Natural killer cell treated with Interleukin-12 subunit alpha and Interleukin-12 subunit beta and Interleukin-15 and Interleukin-18, amount 100 ng/mL, for 72 hours (primary cell): Measurements from ENCODE around the gene ZCWPW1. TPM values are rescaled to one million over a fixed set of nuclear protein-coding genes. Genes with fewer than 3 reads are reported as not detected.
"Not testable (repeated sequence)": the region's sequence is repeated elsewhere in the genome, so short reads cannot be mapped to it uniquely, and the experiment has no call there.

Experiments
- ATAC-seq, 2 donors: fragments of 150-1000 bp; cut with Tn5 transposase in 1 of 2; sonication (Bioruptor Pico), chemical (Tn5 transposase) in 1 of 2; 2 replicates each; pipeline ENCODE4 v1.10.0; 2021
- DNase-seq: peaks from one replicate; pipeline ENCODE4 v3.0.0; 2022; ENCODE audit warnings: low spot score
- H3K27ac Mint-ChIP-seq, 2 donors: 1 replicate in 1 of 2; 2 replicates in 1 of 2; pipeline ENCODE4 v1.8.0; 2022; ENCODE audit warnings: mixed read lengths in 2 of 2, mild to moderate bottlenecking in 1 of 2, moderate library complexity in 1 of 2
- H3K27me3 Mint-ChIP-seq, 2 donors: 1 replicate in 1 of 2; 2 replicates in 1 of 2; pipeline ENCODE4 v1.8.0; 2022; ENCODE audit warnings: mixed read lengths in 2 of 2
- H3K36me3 Mint-ChIP-seq: one replicate; pipeline ENCODE4 v1.8.0; 2022; ENCODE audit warnings: mixed read lengths
- H3K4me1 Mint-ChIP-seq, 2 donors: 1 replicate in 1 of 2; 2 replicates in 1 of 2; pipeline ENCODE4 v1.8.0; 2022; ENCODE audit warnings: low read depth in 2 of 2, mixed read lengths in 2 of 2, mild to moderate bottlenecking in 1 of 2
- H3K4me3 Mint-ChIP-seq: one replicate; pipeline ENCODE4 v1.8.0; 2022; ENCODE audit warnings: mixed read lengths
- H3K9me3 Mint-ChIP-seq: 2 replicates; pipeline ENCODE4 v1.8.0; 2022; ENCODE audit warnings: mixed read lengths
- total RNA-seq, 2 donors: library from RNA; stranded (reverse); gene quantifications; one replicate each; pipeline ENCODE4 v1.2.3, GENCODE V29; 2022

The ZCWPW1 gene
- total RNA-seq, 2 donors from 2014 or later: 1.3 to 2.5 TPM

DNA sequence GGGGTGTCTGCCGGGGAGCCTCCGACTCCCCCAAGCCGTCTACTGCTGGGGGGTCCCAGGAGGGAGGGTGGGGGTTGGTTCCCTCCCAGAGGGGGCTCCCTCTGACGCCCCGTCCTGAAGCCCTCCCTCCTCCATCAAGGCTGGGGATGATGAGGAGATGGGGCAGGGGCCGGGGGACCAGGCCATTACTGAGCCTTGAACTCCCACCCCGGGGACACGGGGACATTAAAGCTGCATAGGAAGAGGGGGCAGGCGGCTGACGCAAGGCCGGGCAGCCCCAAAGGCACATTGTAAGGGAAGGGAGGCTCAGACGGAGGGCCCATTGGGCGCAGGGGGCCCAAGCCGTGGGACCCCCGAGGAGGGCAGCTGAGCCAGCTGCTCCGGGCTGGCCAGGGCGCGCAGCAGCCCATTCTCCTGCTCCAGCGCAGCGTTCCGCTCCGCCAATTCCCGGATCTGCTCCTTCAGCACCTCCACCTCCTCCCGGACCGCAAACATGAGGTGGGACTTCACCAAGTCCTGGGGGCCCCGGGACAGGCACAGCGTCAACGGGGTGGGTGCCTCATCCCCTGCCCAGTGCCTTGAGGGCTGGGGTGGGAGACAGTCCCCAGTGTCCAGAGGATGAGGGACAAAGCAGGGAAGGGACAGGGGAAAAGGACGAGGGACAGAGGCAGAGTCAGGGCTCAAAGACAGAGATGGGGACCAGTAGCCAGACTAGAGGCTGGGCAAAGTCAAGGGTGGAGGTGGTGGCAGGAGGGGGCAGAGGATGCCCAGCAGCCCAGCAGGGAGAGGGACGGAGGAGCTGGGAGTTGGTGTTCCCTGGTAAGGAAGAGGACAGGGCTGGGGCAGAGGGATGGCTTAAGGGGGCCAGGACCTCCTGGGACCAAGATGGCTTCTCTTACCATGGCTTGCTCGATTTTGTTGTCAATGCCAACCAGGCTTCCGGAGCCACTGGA is 38.4 kb upstream of the ZCWPW1 start:
- no peak for DNase-seq
- H3K9me3 Mint-ChIP-seq: no peaks in the 10 kb centered on the region
- H3K27me3 Mint-ChIP-seq: no peaks in the 10 kb centered on the region
- H3K27ac Mint-ChIP-seq: no peak overlapping the region
- H3K36me3 Mint-ChIP-seq: no peaks in the 10 kb centered on the region
- peaks cover 0 to 11% of the 10 kb centered on the region in 2 donors for H3K4me1 Mint-ChIP-seq
- ATAC-seq: no peak
- H3K4me3 Mint-ChIP-seq: no peak overlapping the region

DNA sequence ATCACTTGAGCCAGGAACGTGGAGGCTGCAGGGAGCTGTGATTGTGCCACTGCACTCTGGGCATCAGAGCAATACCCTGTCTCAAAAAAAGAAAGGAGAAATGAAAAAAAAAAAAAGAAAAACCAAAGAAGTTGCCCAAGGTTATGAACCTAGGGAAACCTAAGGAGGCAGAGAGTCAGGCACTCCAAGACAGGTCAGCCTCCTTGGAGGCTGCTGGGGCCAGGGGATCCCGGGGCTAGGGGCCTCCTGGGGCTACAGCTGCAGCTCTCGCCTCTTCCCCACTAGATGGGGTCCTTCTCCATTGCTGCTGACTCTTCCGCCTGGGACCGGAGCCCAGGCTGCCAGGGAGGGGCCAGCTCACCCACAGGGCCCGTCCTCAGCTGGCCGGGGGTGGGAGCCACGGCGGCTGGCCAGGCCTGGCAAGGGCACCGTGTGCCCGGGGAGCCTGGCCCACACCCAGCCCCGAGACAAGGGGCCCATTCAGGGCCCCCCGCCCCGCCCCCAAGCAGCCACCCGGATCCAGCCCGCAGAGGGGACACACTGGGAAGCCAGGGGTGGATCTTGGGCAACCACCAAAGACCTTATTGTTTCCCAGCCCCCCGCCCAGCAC is 37.3 kb upstream of the ZCWPW1 start:
- H3K27me3 Mint-ChIP-seq: no peaks in the 10 kb centered on the region
- no peak for DNase-seq
- peaks cover 0 to 9% of the 10 kb centered on the region in 2 donors for H3K4me1 Mint-ChIP-seq
- H3K9me3 Mint-ChIP-seq: no peaks in the 10 kb centered on the region
- no peak overlapping the region for H3K4me3 Mint-ChIP-seq
- no peak overlapping the region for H3K27ac Mint-ChIP-seq
- no peak for ATAC-seq
- H3K36me3 Mint-ChIP-seq: no peaks in the 10 kb centered on the region

DNA sequence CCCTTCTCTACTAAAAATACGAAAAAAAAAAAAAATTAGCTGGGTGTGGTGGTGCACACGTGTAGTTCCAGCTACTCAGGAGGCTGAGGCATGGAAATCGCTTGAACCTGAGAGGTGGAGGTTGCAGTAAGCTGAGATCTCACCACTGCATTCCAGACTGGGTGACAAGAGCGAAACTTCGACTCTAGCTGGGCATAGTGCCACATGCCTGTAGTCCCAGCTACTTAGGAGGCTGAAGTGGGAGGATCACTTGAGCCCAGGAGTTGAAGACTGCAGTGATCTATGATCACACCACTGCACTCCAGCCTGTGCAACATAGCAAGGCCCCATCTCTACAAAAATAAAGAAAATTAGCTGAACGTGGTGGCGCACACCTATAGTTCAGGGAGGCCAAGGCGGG is 36.8 kb upstream of the ZCWPW1 start:
- Mint-ChIP-seq H3K27me3 (no peaks in the 10 kb centered on the region), H3K9me3 (no peaks in the 10 kb centered on the region), H3K27ac (no peak overlapping the region), H3K36me3 (no peaks in the 10 kb centered on the region), H3K4me1 (peaks cover 0 to 9% of the 10 kb centered on the region in 2 donors), H3K4me3 (no peak overlapping the region)
- no peak for DNase-seq
- ATAC-seq: no peak

DNA sequence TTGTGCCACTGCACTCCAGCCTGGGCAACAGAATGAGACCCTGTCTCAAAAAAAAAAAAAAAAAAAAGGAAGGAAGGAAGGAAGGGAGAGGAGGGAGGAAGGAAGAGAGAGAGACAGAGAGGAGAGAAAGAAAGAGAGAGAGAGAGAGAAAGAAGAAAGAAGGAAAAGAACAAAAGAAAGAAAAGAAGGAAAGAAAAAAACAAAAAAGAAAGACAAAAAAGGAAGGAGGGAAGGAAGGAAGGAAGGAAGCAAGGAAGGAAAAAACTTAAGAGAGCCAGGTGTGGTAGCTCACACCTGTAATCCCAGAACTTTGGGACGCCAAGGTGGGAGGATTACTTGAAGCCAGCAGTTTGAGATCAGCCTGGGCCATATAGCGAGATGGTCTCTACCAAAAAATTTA is 36.3 kb upstream of the ZCWPW1 start:
- H3K27me3 Mint-ChIP-seq: no peaks in the 10 kb centered on the region
- no peak overlapping the region for H3K27ac Mint-ChIP-seq
- no peak overlapping the region for H3K4me3 Mint-ChIP-seq

DNA sequence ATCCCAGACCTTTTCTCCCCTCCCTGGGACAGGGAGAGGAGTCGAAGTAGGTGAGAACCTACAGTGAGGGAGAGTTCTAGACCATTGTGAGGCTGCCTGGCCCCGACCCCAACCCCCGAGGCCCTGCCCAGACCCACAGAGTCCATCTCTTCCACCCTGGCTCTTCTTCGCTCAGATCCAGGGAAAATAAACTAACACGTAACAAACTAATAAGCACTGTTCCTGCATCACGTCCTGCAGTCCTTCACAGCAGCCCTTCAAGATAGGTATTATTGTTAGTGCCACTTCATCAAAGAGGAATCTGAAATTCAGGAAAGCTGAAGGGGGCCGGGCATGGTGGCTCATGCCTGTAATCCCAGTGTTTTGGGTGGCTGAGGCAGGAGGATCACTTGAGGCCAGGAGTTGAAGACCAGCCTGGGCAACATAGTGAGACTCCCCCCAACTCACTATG is 35.7 kb upstream of the ZCWPW1 start, which contains the start of gene SPACDR:
Gene SPACDR (minus strand): TSS at position 51 of the 451 bp plus-strand sequence. CDS start 235 bp downstream, outside the sequence.
- DNase-seq (no peak), ATAC-seq (no peak)
- H3K4me1 Mint-ChIP-seq: peaks cover 0 to 4% of the 10 kb centered on the region in 2 donors
- no peak within 1 kb of the TSS for H3K4me3 Mint-ChIP-seq
- H3K27ac Mint-ChIP-seq: no peak within 1 kb of the TSS
- H3K9me3 Mint-ChIP-seq: no peaks in the 10 kb centered on the region
- H3K36me3 Mint-ChIP-seq: no peaks in the 10 kb centered on the region
- H3K27me3 Mint-ChIP-seq: no peaks in the 10 kb centered on the region

More for the DNA sequence above, 36.3 kb upstream of the ZCWPW1 start:
- H3K4me1 Mint-ChIP-seq: peaks cover 0 to 6% of the 10 kb centered on the region in 2 donors
- no peak for DNase-seq
- no peaks in the 10 kb centered on the region for H3K36me3 Mint-ChIP-seq
- ATAC-seq: no peak
- no peaks in the 10 kb centered on the region for H3K9me3 Mint-ChIP-seq

DNA sequence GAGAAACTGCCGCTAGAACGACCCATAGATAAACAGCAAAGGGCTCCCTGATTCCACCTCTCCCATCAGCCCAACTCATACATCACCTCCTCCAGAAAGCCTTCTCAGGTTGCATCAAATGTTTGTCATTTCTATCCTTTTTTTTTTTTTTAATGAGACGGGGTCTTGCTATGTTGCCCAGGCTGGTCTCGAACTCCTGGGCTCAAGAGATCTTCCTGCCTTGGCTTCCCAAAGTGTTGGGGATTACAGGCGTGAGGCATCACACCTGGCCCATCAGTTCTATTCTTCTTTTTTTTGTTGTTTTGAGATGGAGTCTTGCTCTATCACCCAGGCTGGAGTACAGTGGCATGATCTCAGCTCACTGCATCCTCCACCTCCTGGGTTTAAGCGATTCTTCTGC is 28.5 kb upstream of the ZCWPW1 start:
- ATAC-seq: no peak

DNA sequence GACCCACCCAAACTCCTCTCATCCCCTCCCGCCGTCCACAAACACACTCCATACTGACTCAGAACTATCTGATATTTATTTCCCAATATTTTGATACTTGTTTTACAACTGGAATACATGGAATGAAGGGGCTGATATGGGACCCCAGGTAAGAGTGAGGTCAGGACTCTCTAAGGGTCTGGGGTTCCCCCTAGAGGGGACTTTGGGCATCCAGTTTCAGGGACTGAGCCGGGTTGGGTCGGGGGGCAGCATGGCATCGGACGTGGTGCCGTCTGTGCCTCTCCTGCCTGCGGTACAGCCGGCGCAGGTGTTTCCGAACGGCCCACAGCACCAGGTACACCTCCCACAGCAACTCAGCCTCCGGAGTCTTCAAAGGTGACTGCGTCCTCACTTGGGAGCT is 28.1 kb upstream of the ZCWPW1 start:
- H3K27ac Mint-ChIP-seq: no peak overlapping the region
- no peaks in the 10 kb centered on the region for H3K9me3 Mint-ChIP-seq
- no peaks in the 10 kb centered on the region for H3K27me3 Mint-ChIP-seq
- H3K36me3 Mint-ChIP-seq: no peaks in the 10 kb centered on the region
- H3K4me1 Mint-ChIP-seq: peaks cover 0 to 4% of the 10 kb centered on the region in 2 donors
- DNase-seq (no peak), ATAC-seq (no peak)
- no peak overlapping the region for H3K4me3 Mint-ChIP-seq

More for the DNA sequence above, 28.5 kb upstream of the ZCWPW1 start:
- Mint-ChIP-seq H3K27me3 (no peaks in the 10 kb centered on the region), H3K4me1 (peaks cover 0 to 4% of the 10 kb centered on the region in 2 donors), H3K4me3 (no peak overlapping the region), H3K27ac (no peak overlapping the region), H3K9me3 (no peaks in the 10 kb centered on the region), H3K36me3 (no peaks in the 10 kb centered on the region)
- no peak for DNase-seq

DNA sequence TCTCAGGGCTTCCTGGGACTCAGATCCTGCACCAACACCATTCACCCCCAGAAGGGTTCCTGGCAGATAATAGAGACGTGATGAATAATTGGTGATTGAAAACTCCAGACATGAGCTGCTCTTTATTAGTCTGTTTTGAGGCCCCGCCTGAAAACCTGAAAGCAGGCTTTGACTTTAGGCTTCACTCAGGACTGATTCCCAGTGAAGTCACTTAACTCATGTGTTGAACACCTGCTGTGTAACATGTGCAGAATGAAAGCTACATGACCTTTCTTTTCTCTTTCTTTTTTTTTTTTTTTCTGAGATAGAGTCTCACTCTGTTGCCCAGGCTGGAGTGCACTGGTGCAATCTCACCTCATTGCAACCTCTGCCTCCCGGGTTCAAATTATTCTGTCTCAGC is 26.7 kb upstream of the ZCWPW1 start:
- Mint-ChIP-seq H3K36me3 (no peaks in the 10 kb centered on the region), H3K4me1 (peaks cover 0 to 4% of the 10 kb centered on the region in 2 donors), H3K27ac (no peak overlapping the region), H3K27me3 (no peaks in the 10 kb centered on the region), H3K9me3 (no peaks in the 10 kb centered on the region), H3K4me3 (no peak overlapping the region)
- no peak for DNase-seq
- ATAC-seq: no peak

DNA sequence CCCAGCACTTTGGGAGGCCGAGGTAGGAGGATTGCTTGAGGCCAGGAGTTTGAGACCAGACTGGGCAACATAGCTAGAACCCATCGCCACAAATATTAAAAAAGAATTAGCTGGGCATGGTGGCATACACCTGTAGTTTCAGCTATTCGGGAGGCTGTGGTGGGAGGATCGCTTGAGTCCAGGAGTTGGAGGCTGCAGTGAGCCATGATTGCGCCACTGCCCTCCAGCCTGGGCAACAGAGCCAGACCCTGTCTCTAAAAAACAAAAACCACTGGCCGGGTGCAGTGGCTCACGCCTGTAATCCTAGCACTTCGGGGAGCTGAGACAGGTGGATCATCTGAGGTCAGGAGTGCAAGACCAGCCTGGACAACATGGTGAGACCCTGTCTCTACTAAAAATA is 25.4 kb upstream of the ZCWPW1 start:
- H3K27me3 Mint-ChIP-seq, H3K36me3 Mint-ChIP-seq, H3K4me1 Mint-ChIP-seq, H3K9me3 Mint-ChIP-seq, H3K27ac Mint-ChIP-seq, H3K4me3 Mint-ChIP-seq, ATAC-seq, DNase-seq: not testable (repeated sequence)

DNA sequence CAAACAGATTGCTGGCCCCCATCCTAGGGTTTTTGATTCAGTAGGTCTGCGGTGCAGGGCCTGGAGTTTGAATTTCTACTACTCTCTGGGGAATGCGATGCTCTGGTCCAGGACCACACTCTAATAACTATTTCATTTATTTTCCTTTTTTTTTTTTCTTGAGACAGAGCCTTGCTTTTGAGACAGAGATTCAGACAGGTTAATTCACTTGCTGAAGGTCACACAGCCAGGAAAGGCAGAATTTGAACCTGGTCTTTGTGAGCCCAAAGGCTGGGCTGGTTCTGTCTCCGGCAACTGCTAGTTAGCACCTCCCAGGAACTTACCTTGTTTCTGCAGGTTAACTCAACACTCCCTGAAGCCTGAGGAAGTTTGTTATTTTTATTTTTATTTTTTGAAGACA is 24.0 kb upstream of the ZCWPW1 start:
- H3K27ac Mint-ChIP-seq: no peak overlapping the region
- H3K36me3 Mint-ChIP-seq: no peaks in the 10 kb centered on the region
- no peaks in the 10 kb centered on the region for H3K27me3 Mint-ChIP-seq
- no peaks in the 10 kb centered on the region for H3K9me3 Mint-ChIP-seq
- no peak overlapping the region for H3K4me3 Mint-ChIP-seq
- no peak for DNase-seq
- peaks cover 0 to 4% of the 10 kb centered on the region in 2 donors for H3K4me1 Mint-ChIP-seq
- ATAC-seq: no peak

DNA sequence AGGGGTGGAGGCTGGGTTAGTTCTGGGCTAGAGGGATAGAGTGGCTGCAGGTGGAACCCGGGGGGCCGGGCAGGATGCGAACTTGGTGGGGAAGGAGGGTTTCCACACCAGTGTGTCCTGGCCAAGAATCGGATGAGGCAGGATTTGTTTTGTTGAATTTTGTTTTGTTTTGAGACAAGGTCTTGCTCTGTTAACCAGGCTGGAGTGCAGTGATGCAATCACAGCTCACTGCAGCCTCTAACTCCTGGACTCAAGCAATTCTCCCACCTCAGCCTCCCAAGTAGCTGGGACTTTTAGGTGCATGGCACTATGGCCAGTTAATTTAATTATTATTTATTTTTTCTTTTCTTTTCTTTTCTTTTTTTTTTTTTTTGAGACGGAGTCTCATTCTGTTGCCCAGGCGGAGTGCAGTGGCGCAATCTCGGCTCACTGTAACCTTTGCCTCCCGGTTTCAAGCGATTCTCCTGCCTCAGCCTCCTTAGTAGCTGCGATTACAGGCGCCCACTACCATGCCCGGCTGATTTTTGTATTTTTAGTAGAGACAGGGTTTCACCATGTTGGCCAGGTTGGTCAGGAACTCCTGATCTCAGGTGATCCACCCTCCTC is 20.8 kb upstream of the ZCWPW1 start:
- no peaks in the 10 kb centered on the region for H3K36me3 Mint-ChIP-seq
- no peaks in the 10 kb centered on the region for H3K4me1 Mint-ChIP-seq
- no peak overlapping the region for H3K27ac Mint-ChIP-seq
- no peak overlapping the region for H3K4me3 Mint-ChIP-seq
- no peak for DNase-seq
- no peaks in the 10 kb centered on the region for H3K9me3 Mint-ChIP-seq
- no peak for ATAC-seq
- H3K27me3 Mint-ChIP-seq: no peaks in the 10 kb centered on the region

DNA sequence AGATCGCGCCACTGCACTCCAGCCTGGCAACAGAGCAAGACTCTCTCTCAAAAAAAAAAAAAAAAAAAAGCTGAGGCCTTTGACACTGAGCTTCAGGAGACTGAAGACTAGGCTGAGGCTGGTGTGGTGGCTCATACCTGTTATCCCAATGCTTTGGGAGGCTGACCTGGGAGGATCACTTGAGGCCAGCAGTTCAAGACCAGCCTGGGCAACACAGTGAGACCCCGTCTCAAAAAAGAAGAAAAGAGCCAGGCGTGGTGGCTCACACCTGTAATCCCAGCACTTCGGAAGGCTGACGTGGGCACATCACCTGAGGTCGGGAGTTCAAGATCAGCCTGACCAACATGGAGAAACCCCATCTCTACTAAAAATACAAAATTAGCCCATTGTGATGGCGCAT is 18.9 kb upstream of the ZCWPW1 start:
- H3K27ac Mint-ChIP-seq, H3K4me1 Mint-ChIP-seq, DNase-seq, H3K9me3 Mint-ChIP-seq, H3K36me3 Mint-ChIP-seq, H3K27me3 Mint-ChIP-seq, H3K4me3 Mint-ChIP-seq, ATAC-seq: not testable (repeated sequence)

DNA sequence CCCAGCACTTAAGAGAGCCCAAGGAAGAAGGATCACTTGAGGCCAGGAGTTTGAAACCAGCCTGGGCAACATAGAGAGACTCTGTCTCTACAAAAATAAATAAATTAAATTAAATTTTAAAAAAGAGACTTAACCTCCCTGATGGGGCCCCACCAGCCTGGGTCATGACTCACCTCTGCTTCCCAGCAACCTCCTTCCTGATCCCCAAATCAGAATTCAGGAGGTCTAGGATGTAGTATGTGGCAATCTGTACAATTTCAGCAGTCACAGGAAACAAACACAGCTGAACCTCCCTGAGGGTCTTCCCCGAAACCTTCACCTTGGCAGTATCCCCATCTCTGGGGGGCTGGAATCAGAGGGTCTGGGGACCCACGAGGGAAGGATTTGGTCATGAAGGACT is 17.5 kb upstream of the ZCWPW1 start:
- DNase-seq (no peak), ATAC-seq (no peak)
- Mint-ChIP-seq H3K27me3 (no peaks in the 10 kb centered on the region), H3K4me3 (no peak overlapping the region), H3K27ac (no peak overlapping the region), H3K36me3 (no peaks in the 10 kb centered on the region), H3K9me3 (no peaks in the 10 kb centered on the region), H3K4me1 (no peaks in the 10 kb centered on the region)
